Measurements from ENCODE around the gene ADGRG6.
"Not testable (repeated sequence)": the region's sequence is repeated elsewhere in the genome, so short reads cannot be mapped to it uniquely, and the experiment has no call there.

ADGRG6 gene

DNA sequence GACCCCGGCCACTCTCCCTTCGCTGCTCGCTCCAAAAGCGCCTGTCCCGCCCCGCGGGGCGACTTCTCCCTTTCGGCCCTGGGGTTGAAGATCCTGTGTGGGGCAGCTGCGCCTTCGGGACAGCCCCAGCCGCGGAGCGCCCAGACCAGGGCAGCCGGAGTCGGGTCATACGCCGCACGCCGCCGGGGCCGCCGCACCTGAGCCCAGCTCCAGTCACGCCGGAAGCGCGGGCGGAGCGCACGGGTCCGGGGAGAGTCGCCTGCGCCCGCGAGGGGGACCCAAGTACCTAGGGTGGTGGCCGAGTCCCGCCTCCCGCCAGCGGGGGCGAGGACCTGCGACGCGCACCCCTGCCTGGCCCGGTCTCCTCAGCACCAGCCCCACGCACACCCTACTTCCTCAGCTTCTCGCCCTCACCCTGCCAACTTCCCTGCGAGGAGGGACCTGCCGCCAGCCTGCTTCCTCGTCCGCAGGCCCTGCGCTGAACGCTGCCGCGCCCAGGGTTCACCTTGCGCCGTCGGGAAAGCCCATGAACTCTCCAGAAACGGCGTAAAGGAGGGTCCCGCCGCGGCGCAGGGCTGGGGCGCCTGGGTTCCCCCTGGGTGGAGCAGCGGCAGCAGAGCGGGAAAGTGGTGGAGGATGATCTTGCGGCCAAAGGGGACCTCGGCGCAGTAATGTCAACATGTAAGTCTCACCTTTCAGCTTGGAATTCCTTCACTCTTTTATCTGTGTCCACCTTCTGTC, at the start of gene ADGRG6:
ADGRG6 (plus strand) TSS at position 357 of the 741 bp plus-strand sequence; CDS start at position 680, 323 bp downstream.
- peak within 1 kb of the TSS; percentile 36 to 87 (median 75) for H3K27ac ChIP-seq
- peak within 1 kb of the TSS; percentile 34 to 63 (median 49) for H3K4me3 ChIP-seq

DNA sequence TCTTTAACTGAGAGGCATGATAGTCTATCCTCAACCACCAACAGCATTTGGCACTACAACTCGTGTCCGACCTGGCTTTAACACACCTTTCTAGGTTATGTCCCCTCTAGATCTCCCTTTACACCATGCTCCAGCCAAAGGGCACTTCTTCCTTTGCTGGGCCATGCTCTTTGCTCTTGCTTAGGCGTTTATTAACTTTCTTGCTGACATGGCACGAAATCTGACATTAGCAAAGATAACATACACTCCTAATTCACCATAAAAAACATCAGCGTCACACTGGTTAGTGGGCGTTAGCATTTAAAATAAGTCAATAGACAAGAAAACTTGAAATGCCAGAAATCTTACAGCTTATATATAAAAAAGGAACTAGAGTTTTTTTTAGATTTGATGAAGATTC, 47.3 kb upstream of the ADGRG6 start:
- no peak overlapping the region for H3K27ac ChIP-seq
- H3K4me3 ChIP-seq: no peak overlapping the region

DNA sequence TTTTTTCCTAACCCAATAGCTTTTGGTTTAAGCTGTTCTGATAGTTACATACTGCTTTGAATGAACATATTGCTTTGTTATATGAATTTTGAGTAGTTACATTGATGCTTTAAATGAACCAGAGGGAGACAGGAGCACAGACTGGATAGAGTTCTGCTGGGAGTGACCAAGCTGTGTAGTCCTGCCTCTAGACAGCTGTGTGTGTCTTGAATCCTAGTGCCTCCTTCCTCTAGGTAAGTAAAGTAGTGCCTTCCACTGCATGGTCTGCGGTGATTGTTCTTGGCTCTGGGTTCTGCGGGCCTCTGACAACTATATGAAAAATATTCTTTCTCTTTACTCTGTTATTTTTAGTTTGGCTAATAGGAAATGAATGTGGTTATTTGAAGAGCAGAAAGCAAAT, 46.0 kb upstream of the ADGRG6 start:
- no peak overlapping the region for H3K27ac ChIP-seq
- no peak overlapping the region for H3K4me3 ChIP-seq

DNA sequence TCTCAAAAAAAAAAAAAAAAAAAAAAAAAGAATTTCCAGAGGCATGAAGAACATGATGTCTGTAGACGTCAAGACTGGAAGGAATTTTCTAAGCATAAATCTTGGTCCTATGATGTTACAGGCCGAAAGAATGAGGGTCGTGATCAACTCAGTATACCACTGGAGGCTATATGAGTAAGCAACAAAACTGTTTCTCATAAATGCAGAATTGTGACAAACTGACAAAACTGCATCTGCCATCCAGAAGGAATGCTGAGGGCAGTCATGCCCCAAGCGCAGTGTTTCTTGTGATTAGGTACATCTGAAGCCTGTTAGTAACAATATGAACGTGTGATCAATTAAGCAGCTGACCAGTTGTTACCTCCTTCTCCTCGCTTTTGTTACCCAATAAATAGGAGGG, 43.5 kb upstream of the ADGRG6 start:
- Histone ChIP-seq H3K27ac (no peak overlapping the region), H3K4me3 (no peak overlapping the region)

DNA sequence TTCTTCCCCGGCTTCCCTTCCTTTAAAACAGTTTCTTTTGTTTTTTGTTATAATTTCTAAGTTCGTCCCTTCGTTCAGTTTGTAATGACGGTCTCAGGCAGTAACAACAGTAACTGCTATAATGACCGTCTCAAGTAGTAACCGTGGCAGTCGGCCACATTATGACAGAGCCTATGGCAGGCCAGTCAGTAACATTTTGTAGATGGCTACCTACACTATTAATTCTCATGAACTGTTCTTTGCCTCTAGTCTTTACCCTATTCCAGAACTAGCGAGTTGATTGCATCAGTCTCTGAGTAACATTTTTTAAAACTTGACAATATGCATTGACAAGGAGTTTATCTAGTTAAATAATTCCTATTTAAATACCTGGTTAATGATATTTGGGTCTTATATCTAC, 43.0 kb upstream of the ADGRG6 start:
- Histone ChIP-seq H3K4me3 (no peak overlapping the region), H3K27ac (no peak overlapping the region)

DNA sequence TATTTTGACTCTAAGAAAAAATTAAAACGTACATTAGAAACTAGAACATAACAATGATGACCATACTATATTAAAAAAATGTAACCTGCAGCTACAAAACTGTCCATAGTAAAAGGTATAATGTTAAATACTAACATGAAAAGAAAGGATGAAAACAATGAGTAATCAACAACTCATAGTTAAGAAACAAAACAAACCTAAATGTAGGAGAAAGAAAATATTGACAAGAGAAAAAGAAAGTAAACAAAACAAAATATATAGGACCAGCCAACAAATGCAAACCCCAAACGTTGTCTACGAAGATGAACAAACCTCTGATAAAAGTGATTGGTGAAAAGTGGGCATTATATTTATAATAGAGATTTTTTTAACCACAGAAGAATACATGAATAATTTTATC, 41.1 kb upstream of the ADGRG6 start:
- Histone ChIP-seq H3K27ac (no peak overlapping the region), H3K4me3 (no peak overlapping the region)

DNA sequence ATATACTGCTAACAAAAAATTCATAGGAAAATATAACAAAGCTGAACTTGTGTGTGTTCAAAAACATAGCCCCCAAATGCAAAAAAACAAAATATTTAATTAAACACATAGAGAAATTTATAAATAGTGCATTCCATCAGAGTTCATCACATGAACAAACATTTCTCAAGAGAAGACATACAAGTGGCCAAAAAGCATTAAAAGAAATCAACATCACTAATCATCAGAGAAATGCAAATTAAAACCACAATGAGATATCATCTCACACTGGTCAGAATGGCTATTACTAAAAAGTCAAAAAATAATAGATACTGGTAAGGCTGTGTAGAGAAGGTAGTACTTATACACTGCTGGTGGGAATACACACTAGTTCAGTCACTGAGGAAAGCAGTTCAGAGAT, 39.6 kb upstream of the ADGRG6 start:
- no peak overlapping the region for H3K27ac ChIP-seq
- H3K4me3 ChIP-seq: no peak overlapping the region

DNA sequence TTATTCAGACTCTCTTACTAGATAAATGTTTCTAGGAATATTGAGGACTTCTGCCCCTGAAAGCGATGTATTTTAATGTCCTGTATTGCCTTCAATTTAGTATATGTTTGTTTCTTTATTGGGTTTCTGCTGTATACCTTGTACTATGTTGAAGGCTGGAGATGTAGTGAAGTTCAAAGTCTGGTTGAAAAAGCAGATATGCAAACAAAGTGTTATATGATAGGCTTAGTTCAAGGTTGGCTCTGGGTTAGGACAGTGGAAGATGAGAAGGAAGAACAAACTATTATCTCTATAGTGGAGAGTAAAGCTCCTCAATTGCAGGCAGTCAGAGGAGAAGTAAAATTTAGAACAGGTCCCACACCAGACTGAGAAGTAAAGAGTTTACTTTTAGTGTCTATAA, 36.3 kb upstream of the ADGRG6 start:
- no peak overlapping the region for H3K4me3 ChIP-seq
- H3K27ac ChIP-seq: no peak overlapping the region

DNA sequence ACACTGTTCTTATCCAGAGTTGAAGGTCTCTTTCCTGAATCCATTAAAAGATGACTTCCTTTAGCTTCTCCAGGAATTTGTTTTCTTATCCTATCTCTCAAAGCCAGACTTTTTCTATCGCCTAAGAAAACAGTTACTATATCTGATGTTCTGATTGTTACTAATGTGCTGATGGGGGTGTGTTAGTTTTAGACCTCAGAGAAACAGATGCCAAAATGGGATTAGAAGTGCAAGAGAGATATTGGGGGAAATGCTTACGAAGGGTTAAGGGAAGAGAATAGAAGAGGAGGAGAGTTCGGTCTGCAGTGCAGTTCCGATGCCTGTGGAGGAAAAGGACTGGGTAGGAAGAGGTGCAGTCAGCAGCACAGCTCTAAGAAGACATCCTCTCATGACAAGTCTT, 35.7 kb upstream of the ADGRG6 start:
- no peak overlapping the region for H3K4me3 ChIP-seq

DNA sequence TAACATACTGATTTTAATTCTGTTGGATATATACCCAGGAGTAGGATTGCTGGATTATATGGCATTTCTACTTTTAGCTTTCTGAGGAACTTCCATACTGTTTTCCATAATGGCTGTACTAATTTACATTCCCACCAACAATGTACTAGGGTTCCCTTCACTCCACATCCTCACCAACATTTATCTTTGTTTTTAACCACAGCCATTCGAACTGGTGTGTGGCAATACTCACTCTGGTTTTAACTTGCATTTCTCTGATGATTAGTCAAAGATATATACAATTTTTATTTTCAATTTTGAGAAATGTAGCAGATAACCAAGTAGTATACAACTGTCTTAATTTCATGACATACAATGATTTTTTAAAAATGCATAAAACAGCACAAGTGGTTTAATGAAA, 30.3 kb upstream of the ADGRG6 start:
- Histone ChIP-seq H3K27ac (no peak overlapping the region), H3K4me3 (no peak overlapping the region)

More for the DNA sequence above, 35.7 kb upstream of the ADGRG6 start:
- H3K27ac ChIP-seq: no peak overlapping the region

DNA sequence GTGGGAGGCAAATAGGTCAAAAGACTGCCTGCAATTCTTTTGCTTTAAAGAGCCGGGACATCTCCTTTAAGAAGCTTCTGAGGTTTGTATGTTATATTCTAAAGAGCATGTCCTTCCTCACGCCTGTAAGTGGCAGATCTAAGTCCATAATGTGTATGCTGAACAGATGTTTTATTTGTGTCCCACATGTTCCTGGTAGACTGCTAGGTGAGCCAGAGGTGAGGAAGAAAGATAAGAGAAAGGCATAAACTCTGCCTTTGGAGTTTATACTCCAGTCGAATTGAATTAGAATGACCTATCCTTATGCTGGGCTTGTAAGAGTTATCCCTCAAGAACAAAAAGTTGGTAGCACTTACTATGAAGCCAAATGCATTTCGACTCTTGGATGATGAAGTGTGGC, 27.2 kb upstream of the ADGRG6 start:
- no peak overlapping the region for H3K4me3 ChIP-seq
- H3K27ac ChIP-seq: no peak overlapping the region

DNA sequence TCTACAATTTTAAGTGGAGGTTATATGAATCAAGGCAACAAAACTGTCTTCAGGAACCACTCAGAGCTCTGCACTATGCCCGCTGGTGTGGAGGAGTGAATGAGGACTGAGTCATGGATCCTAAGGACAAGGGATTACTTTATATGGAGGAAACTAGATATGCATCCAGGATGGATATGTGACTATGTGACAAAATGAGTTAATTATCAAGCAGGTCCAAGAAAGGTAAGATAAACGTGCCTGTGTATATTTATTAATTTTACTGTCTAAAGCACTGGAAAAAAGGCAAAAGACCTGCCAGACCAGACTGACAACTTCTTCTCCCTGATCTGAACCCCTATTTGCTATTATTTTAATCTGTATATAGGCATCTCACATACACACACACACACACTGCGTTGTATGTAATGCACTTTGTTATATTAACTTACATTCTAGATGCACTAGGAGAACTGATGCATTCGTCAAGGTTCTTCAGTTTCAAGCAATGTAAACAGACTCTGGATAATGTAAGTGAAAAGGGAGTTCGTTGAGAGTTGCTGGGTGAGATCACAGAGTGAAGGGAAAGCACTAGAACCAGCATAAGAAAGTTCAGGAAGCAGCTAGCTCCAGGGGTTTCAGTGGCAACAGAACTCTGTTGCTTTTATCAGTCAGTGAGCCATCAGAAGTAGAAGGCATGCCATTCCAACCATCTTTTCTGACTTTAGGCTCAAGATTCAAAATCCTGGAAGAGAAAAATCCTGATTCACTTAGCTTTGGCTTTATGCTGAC, 26.4 kb upstream of the ADGRG6 start:
- Histone ChIP-seq H3K4me3 (no peak overlapping the region), H3K27ac (no peak overlapping the region)

DNA sequence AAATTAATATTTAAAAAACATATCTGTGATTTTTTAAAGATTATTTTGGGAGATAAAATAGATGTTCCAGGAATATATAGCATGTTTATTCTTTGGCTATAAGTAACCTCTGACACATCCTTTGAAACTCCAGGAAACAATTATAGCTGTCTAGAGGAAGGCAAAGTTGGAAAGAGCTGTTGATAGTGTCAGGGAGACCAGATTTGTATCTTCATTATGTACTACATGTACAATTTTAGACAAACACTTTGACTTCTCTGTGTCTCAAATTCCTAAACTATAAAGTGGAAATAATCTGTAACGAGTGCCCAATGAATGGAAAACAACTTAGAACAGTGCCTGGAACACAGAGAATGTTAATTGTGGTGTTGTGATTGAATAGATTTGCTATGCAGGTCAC, 25.6 kb upstream of the ADGRG6 start:
- H3K4me3 ChIP-seq: no peak overlapping the region
- H3K27ac ChIP-seq: no peak overlapping the region

DNA sequence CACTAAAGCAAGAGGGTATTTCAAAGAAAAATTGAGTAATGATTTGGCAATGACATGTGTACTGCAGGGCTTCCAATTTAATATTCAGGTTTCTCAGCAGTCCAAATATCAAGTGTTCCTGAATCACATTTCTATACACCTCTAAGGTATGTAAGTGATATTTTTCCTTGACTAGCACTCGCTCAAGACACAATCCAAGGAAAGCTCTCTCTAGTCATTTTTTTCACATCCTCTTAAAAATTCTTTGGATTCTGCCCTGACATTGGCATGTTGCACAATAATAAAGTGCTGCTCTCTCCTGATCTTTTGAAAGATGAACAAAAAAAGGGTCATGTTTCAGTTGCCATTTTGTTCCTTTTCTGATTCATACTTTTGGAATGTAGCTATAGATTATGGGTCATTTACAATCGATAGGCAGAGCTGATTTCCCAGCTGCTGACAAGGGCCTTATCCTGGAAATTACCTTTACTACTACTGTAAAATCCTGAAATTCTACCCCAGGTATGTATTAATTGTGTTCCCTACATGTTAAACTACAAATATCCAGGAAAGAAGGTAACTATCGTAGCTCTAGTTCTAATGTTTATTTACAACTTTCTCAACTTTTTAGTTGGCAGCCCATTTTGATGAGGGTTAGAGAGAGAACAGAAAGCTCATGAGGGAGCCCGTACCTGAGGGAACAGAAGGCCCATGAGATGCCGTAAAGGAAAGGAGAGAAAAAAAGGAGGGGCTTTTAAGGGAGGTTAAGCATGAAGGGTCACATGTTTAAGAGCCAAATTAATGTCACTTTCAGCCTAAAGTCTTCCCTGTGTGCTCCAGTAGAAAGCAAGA, 22.2 kb upstream of the ADGRG6 start:
- Histone ChIP-seq H3K27ac (no peak overlapping the region), H3K4me3 (no peak overlapping the region)

DNA sequence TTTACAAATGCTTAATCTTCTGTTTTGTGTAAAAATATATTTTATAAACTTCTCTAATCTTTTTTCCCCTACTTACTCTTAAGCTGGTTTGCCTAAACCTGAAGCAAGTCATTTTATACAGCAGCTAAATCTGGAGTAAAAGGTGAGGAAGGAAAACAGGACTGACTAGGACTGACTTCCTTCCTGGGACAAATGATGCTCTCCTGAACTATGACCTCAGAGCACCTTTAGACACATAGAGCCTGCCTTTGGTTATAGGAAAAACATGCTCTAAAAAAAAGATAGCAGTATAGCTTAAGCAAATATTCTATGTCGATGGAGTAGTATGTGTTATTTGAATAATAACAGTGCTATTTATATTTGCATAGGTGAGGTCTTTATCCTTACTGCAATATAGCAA, 21.5 kb upstream of the ADGRG6 start:
- Histone ChIP-seq H3K27ac (no peak overlapping the region), H3K4me3 (no peak overlapping the region)

DNA sequence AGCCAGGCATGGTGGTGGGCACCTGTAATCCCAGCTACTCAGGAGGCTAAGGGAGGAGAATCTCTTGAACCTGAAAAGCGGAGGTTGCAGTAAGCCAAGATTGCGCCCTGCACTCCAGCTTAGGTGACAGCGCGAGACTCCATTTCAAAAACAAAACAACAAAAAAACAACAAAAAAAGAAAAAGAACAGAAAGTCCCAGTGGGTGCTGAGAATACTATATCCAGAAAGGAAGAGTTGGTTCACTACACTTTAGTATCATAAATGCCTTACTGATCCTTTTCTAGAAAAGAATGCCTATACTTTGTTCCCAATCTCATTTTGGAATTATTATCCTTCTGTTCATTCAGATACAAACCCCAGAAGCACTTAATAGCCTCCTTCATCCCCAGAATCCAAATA, 20.9 kb upstream of the ADGRG6 start:
- no peak overlapping the region for H3K4me3 ChIP-seq
- H3K27ac ChIP-seq: no peak overlapping the region

DNA sequence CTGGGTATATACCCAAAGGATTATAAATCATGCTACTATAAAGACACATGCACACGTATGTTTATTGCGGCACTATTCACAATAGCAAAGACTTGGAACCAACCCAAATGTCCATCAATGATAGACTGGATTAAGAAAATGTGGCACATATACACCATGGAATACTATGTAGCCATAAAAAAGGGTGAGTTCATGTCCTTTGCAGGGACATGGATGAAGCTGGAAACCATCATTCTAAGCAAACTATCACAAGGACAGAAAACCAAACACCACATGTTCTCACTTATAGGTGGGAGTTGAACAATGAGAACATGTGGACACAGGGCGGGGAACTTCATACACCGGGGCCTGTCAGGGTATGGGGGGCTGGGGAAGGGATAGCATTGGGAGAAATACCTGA, 18.7 kb upstream of the ADGRG6 start:
- H3K27ac ChIP-seq, H3K4me3 ChIP-seq: not testable (repeated sequence)

DNA sequence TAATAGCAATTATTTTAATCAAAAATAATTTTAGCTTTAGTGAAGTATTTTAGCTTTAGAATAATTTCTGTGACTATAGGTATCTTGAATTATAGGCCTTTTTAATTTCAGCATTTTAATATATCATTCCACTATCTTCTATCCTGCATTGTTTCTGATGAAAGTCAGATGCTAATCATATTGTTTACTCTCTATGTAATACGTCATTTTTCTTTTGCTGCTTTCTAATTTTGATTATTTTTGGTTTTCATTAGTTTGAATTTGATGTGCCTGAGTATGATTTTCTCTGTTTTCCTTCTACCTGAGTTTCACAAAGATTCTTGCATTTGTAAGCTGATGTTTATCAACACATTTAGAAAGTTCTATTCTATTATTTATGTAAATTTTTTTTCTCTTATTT, 17.4 kb upstream of the ADGRG6 start:
- Histone ChIP-seq H3K27ac (no peak overlapping the region), H3K4me3 (no peak overlapping the region)

DNA sequence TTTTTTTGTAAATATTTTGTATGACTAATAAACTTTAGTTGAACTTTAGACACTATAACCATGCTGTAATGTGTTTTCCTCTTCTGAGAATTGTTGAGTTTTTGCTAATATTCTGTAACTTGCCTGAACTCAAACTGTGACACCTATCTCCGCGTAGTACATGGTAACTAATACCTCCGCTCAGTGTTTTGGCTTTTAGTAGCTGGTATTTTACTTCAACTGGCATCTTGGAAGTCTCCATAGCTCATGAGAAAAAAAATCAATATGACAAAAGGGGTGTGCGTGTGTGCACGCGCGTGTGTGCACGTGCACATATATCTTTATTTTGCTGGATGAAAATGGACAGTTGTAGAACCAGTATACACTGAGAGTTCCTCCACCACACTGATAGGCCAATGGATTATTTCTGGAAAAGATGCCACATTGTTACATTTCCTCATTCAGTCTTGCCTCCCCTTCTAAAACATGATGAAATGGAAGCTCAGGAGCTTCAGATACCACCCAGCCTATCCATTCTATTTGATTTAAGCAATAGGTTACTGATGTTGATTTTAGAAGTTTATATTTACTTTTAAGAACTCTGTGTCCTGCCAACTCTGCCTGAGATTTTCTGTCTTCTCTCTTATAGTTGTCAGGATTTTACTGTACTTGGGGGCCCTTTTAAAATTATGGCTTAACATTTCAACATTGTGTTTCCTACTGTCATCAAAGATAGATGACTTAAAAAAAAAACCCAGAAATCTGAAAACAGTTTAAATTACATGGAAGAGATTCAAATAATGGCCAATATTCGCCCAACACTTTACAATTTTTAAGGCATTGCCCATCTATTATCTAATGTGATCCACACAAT, 16.3 kb upstream of the ADGRG6 start:
- Histone ChIP-seq H3K27ac (no peak overlapping the region), H3K4me3 (no peak overlapping the region)

DNA sequence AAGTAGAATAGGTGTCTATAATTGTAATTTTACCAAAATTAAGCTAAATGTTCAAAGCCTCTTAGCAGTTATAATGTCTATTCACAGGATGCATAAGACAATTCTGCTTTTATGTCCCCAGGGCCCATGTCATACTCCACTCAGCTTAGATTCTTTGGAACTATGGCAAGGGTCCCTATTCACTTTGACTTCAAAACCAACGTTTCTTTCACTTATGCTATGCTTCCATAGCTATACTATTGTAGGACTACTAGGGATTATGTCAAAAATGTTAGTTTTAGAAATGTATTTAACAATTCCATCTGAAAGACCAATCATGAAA, 15.8 kb upstream of the ADGRG6 start:
- no peak overlapping the region for H3K27ac ChIP-seq
- H3K4me3 ChIP-seq: no peak overlapping the region
